GM10847 (cell line): ENCODE data around the gene DCAF15.

ENCODE experiments used
- POLR2A ChIP-seq: IDR thresholded peaks from 2 replicates; pipeline ENCODE4 v1.6.1; 2011; ENCODE audit not compliant: insufficient read length; ENCODE audit errors: extremely low read depth

The DCAF15 gene

DNA sequence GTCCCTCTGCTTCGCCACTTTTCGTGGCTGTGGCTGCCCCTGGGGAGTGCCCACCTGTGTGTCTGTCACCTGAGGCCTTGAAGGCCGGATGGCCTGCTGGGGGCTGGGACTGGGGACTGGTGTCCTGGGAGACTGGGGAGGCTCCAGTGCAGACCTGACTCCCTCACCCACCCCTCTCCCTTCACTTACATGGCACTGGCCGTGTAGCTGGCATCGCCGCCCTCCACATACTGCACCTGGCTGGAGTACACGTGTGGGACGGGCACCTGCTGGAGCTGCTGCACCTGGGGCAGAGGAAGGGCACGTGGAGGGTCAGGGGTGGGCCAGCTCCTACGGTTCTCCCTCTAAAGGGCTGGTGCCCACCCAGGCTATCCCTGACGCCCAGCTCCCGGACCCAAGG is 25.5 kb downstream of the DCAF15 start:
- TF ChIP-seq POLR2A = no peak

DNA sequence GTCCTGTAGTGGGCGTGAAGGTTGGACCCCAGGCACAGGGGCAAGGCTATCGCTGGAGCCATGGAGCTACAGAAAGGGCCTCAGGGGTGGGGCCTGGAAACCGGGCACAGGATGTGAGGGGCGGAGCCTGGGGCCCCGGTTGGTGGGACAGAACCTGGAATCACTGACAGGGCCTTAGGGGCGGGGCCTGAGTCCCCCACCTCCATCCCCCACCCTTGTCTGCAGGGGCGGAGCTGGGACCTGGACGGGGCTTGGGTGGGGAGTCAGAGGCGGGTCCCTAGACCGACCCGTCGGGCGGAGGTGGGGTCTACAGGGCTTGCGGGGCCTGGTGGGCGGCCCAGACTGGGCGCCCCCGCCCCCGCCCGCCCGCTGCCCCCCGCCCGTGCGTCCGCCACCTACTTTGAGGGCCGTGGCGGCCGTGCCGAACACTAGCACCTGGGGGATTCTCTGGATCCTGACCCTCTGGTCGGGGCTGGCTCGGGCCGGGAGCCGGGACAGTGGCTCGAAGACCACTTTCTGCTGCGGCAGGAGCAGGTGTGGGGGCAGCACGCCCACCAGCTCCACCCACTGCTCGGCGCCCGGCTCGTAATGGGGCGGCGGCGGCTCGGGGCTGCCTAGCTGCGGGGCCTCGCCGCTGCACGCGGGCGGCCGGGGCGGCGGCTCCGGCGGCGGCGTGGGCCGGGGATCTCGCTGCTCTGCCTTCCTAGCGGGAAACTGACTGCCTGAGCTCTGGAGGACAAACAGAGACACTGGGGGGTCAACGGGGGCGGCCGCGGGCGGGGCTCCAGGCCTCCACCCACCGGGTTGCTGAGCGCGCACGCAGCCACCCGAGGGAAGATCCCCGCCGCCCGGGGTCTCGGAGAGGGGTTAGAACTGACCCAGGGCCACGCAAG is 26.3 kb downstream of the DCAF15 start:
- TF ChIP-seq POLR2A = no peak

- TF ChIP-seq POLR2A = no peak
Observed at GRCh38 chr19:13979244-13979615, 26.9 kb downstream of the DCAF15 start.

GRCh38 chr19:13979686-13980085 is 27.4 kb downstream of the DCAF15 start:
- no peak for TF ChIP-seq POLR2A

DNA sequence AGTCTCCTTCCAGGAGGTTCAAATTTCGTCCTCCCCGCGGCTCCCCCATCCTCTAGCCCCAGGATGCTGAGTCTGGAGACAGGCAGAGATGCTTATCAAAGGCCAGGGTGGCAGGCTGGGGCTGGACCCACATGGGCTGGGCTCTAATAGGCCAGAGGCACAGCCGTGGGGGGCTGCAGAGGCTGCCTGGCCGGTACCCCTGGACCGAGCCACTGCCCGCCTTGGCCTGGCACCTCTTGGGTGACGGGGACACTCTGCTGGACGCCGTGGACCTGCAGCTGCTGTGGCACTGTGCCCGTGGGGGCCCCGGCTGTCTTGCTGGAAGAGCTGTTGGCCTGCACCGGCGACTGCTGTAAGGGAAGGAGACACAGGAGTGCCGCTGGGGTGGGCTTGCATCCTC is 28.0 kb downstream of the DCAF15 start:
- TF ChIP-seq POLR2A = no peak

DNA sequence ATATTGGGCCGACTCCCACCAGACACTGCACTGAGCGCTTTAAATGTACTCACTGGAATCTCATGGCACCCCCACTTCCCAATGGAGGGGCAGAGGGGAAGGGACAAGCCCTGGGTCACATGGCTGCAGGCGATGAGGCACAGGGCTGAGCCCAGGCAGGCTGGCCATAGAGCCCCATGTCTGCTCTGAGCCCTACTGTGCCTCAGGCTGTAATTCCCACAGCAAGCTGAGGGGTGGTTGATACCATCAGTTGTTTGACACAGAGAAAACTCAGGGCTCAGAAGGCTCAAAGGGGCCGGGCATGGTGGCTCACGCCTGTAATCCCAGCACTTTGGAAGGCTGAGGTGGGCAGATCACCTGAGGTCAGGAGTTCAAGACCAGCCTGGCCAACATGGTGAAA is 28.7 kb downstream of the DCAF15 start:
- TF ChIP-seq POLR2A = no peak

DNA sequence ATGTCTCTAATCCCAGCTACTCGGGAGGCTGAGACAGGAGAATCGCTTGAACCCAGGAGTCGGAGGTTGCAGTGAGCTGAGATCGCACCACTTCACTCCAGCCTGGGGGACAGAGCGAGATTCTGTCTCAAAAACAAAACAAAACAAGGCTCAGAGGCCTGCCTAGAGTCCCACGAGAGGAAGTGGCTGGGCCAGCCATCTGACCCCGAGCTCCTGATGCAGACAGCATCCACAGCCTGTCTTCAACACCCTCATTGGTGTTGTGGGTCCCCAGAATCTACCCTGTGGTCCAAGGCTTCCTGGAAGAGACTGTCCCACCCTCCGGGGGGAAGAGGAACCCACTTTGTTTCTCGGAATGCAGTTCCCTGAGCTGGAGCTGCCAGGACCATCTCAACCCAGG is 29.2 kb downstream of the DCAF15 start:
- no peak for TF ChIP-seq POLR2A

GRCh38 chr19:13981988-13982501 is 29.7 kb downstream of the DCAF15 start:
- TF ChIP-seq POLR2A = no peak

DNA sequence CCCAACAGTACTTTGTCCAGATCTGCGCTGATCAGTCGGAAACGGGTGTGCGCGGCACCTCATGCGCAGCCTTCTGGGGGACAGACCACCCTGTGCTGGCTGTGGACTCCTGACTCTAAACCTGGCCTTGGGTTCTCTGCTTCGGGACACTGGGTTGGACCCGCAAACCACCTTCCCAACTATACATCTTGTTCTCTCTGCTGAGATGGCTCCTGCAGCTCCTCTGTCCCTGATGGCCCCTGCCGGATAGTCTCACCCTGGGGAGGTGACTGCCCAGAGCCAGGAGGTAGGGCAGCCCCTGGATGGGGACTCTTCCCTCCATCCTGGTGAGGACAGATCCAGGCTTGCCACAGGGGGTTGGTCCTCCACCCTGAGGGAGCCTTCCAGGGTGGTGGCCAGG is 30.5 kb downstream of the DCAF15 start:
- no peak for TF ChIP-seq POLR2A

- TF ChIP-seq POLR2A = no peak
Observed at GRCh38 chr19:13983213-13983889, 31.0 kb downstream of the DCAF15 start.

GRCh38 chr19:13984186-13984585 is 31.9 kb downstream of the DCAF15 start:
- TF ChIP-seq POLR2A = no peak

DNA sequence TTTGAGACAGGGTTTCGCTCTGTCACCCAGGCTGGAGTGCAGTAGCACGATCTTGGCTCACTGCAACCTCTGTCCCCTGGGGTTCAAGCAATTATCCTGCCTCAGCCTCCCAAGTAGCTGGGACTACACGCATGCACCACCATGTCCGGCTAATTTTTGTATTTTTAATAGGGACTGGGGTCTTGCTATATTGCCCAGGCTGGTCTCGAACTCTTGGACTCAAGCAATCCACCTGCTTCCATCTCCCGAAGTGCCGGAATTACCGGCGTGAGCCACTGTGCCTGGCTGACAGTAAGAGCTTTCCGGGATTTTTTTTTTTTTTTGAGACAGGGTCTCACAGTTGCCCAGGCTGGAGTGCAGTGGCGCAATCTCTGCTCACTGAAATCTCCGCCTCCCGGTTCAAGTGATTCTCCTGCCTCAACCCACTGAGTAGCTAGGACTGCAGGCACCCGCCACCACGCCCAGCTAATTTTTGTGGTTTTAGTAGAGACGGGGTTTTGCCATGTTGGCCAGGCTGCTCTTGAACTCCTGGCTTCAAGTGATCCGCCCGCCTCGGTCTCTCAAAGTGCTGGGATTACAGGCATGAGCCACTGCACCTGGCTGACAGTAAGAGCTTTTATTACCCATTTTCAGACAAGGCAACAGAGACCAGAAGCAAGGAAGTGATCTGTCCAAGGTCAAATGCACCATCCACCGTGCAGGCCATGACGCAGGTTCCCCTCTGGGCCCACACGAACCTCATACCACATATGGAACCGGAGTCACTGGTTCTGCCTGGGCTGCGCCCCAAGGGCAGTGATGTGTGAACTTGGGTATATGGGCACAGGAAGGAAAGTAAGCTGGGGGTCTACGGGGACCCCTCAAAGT is 32.8 kb downstream of the DCAF15 start:
- TF ChIP-seq POLR2A = no peak

GRCh38 chr19:13985771-13986347 is 33.5 kb downstream of the DCAF15 start:
- TF ChIP-seq POLR2A = no peak

GRCh38 chr19:13986348-13986904 is 34.1 kb downstream of the DCAF15 start:
- TF ChIP-seq POLR2A = peak; percentile 42

DNA sequence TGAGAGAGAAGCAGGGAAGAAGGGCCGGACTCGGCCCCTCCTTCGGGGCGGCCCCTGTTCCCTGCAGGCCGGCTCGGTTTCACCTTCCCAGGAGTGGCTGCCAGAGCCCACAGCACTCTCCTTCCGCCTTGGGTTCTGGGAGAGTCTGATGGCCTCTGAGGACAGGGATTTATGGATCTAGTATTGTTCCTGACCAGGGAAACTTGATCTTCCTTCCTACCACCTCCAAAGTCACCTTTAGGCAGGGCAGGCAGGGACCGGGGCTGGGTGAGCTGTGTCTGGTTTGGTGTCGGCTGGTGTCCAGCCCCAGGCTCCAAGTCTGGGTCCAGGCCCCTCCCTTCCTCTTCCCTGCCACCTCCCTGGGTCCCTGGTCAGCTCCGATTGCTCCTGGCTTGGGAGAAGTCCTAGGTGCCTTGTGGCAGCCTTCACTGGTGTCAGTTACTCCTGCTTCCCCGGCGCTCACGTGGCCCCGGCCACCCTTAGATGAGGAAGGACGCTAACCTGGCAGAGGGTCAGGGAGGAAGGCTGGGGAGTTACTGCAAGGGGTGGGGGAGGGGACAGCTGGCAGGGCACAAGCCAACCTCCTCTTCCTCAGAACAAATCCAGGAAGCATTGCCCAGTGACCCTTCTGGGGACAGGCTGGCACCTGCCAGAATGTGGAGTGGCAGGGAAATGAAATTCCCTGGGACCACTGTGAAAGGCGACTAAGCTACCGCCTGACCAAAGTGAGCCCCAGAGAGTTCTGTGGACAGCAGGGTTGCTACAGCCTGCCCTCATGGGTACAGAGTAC is 35.0 kb downstream of the DCAF15 start:
- TF ChIP-seq POLR2A = no peak
